HG03103 (cell line): Measurements from ENCODE around the gene GNL1.
"Not testable (repeated sequence)": the region's sequence is repeated elsewhere in the genome, so short reads cannot be mapped to it uniquely, and the experiment has no call there.

Source experiments
- ATAC-seq: cut with Tn5 transposase; IDR thresholded peaks from one replicate; pipeline ENCODE4 v1.9.1; 2021; ENCODE audit warnings: low read depth; ENCODE audit not compliant: unreplicated experiment

Gene GNL1

GRCh38 chr6:30533460-30534294 is 22.6 kb downstream of the GNL1 start:
- ATAC-seq: no peak

GRCh38 chr6:30530014-30530413 is 26.3 kb downstream of the GNL1 start:
- no peak for ATAC-seq

- ATAC-seq: not testable (repeated sequence)
These were observed 26.9 kb downstream of the GNL1 start for GRCh38 chr6:30529349-30529875.

GRCh38 chr6:30526444-30526843 is 29.8 kb downstream of the GNL1 start:
- ATAC-seq: not testable (repeated sequence)

DNA sequence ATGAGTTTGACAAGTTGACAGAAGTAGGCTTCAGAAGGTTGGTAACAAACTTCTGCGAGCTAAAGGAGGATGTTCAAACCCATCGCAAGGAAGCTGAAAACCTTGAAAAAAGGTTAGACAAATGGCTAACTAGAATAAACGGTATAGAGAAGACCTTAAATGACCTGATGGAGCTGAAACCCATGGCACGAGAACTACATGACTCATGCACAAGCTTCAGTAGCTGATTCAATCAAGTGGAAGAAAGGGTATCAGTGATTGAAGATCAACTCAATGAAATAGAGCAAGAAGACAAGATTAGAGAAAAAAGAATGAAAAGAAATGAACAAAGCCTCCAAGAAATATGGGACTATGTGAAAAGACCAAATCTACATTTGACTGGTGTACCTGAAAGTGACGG is 34.3 kb downstream of the GNL1 start:
- not testable (repeated sequence) for ATAC-seq

DNA sequence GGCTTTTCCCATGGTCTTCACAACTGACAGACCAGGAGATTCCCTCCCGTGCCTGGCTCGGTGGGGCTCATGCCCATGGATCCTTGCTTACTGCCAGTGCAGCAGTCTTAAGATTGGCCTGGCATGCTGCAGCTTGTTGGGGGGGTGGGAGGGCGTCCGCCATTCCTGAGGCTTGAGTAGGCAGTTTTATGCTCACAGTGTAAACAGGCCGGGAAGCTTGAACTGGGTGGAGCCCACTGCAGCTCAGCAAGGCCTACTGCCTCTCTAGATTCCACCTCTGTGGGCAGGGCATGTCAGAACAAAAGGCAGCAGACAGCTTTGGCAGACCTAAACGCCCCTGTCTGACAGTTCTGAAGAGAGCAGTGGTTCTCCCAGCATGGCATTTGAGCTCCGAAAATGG is 35.2 kb downstream of the GNL1 start:
- ATAC-seq: not testable (repeated sequence)

DNA sequence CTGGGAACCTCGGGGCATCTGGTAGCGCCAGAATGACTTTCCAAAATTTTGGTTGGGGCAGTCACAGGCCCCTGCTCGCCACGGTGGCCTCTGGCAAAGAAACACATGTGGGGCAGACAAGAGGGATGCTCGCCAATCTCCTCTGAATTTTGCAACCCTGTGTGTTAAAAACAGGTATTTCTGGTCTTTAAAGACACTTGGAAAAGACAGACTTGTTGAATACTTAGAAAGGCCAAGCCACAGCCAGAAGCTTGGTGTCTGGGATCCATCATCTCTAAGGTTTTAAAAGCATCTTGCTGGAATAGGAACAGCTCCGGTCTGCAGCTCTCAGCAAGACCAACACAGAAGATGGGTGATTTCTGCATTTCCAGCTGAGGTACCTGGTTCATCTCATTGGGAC is 35.8 kb downstream of the GNL1 start:
- ATAC-seq: no peak

- not testable (repeated sequence) for ATAC-seq
These were observed 37.7 kb downstream of the GNL1 start for GRCh38 chr6:30518505-30519145.

DNA sequence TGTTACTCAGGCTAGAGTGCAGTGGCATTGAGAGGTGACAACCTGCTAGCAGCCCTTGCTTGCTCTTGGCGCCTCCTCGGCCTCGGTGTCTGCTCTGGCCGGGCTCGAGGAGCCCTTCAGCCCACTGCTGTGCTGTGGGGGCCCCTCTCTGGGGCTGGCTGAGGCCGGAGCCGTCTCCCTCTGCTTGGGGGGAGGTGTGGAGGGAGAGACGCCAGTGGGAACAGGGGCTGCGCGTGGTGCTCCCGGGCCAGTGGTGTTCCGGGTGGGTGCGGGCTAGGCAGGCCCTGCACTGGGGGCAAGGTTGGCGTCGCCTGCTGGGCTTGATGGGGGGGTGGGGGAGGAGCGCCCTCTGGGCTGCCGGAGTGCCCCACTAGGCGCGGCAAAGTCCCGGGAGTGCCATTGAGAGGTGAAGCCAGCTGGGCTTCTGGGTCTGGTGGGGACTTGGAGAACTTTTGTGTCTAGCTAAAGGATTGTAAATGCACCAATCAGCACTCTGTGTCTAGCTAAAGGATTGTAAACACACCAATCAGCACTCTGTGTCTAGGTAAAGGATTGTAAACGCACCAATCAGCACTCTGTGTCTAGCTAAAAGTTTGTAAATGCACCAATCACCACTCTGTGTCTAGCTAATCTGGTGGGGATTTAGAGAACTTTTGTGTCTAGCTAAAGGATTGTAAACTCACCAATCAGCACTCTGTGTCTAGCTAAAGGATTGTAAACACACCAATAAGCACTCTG is 38.4 kb downstream of the GNL1 start:
- ATAC-seq: not testable (repeated sequence)

DNA sequence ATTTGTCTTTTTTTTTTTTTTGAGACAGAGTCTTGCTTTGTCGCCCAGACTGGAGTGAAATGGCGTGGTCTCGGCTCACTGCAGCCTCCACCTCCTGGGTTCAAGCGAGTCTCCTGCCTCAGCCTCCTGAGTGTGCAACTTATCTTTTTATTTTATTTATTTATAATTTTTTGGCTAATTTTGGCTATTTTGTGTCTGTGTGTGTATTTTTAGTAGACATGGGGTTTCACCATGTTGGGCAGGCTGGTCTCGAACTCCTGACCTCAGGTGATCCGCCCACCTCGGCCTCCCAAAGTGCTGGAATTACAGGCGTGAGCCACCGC is 39.6 kb downstream of the GNL1 start:
- not testable (repeated sequence) for ATAC-seq

GRCh38 chr6:30515944-30516753 is 40.1 kb downstream of the GNL1 start:
- ATAC-seq: peak; percentile 65

DNA sequence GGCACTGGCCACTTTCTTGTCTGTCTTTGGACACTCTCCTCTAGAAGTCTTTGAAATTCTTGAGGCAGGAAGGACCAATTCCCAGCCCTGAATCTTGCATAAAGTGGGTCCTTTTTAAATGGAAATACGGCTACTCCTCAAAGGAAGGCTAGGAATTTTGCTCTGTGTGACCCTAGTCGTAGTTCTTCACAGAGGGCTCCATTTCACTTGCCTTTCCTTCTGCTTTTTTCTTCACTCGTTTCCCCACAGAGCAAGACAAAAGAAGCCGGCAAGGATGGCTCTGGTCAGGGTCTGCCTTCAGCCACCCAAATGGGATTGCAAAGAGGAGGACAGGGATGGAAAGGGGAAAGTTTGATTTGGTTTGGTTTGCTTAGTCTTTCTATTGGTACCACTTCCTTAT is 41.2 kb downstream of the GNL1 start:
- ATAC-seq: no peak

GRCh38 chr6:30513451-30513850 is 42.8 kb downstream of the GNL1 start:
- ATAC-seq: no peak

GRCh38 chr6:30511169-30511546 is 45.1 kb downstream of the GNL1 start:
- no peak for ATAC-seq

DNA sequence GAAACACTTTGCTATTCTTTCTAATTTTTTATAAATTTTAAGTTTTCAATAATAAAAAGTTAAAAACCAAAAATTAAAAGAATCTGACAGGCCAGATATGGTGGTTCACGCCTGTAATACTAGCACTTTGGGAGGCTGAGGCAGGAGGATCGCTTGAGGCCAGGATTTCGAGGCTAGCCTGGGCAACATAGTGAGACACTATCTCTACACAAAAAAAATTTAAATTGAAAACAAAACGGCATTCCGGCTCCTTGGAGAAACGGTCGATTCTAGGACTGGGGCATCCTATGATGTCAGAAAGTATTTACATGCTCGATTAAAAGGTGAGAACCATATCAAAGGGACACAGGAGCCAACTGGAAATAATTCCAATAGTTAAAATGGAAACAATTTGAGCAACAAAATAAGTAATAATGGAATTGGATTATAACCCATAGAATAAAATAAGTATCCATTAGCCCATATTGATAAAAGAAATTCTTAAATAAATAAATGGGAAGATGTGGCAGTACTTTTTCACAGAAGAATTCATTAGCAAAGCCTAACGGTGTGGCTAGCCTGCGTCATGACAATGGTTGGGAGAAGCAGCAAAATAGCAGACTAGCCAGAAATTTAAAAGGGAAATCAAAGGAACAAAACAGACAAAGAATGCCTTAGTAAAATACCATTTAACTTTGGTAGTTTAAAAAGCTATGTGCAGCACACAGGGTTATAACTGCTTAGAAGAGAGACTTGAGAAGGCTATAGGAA is 45.7 kb downstream of the GNL1 start:
- no peak for ATAC-seq

- ATAC-seq: no peak
These were observed 47.2 kb downstream of the GNL1 start for GRCh38 chr6:30508890-30509736.

GRCh38 chr6:30507849-30508827 is 48.2 kb downstream of the GNL1 start:
- ATAC-seq: no peak
